Activated CD4-positive, alpha-beta T cell treated with anti-CD3 and anti-CD28 coated beads, Interleukin-2, Interleukin-4, amounts not matched to agents 100 ng/mL and 50 ng/mL, durations not matched to agents 16 hours and 8 hours (primary cell): ENCODE measurements around the gene MICALL1.
A peak's percentile ranks its signal among the peaks of the same experiment; 100 is the strongest.

Source experiments
- DNase-seq: peaks from one replicate; pipeline ENCODE4 v3.0.0-alpha.2; 2020; ENCODE audit warnings: low spot score

Gene MICALL1

GRCh38 chr22:37906364-37907008 is 389 bp downstream of the MICALL1 start:
- DNase-seq = peak; percentile 25

- no peak for DNase-seq
Measured at GRCh38 chr22:37907036-37907954, 1.2 kb downstream of the MICALL1 start.

- DNase-seq = no peak
Measured at GRCh38 chr22:37909766-37910165, 3.7 kb downstream of the MICALL1 start.

GRCh38 chr22:37910890-37911672 is 5.0 kb downstream of the MICALL1 start:
- no peak for DNase-seq

- no peak for DNase-seq
Measured at GRCh38 chr22:37911697-37912096, 5.6 kb downstream of the MICALL1 start.

- no peak for DNase-seq
Measured at GRCh38 chr22:37912171-37912570, 6.1 kb downstream of the MICALL1 start.

- no peak for DNase-seq
Measured at GRCh38 chr22:37913233-37913721, 7.2 kb downstream of the MICALL1 start.

GRCh38 chr22:37916311-37916710 is 10.2 kb downstream of the MICALL1 start:
- no peak for DNase-seq

GRCh38 chr22:37917874-37918548 is 11.9 kb downstream of the MICALL1 start:
- DNase-seq = no peak

- DNase-seq = no peak
Measured at GRCh38 chr22:37918580-37919270, 12.6 kb downstream of the MICALL1 start.

- no peak for DNase-seq
Measured at GRCh38 chr22:37920126-37920525, 14.0 kb downstream of the MICALL1 start.

- no peak for DNase-seq
Measured at GRCh38 chr22:37922191-37922590, 16.1 kb downstream of the MICALL1 start.

GRCh38 chr22:37923927-37924326 is 17.8 kb downstream of the MICALL1 start:
- no peak for DNase-seq

GRCh38 chr22:37924386-37925065 is 18.4 kb downstream of the MICALL1 start:
- DNase-seq = no peak

GRCh38 chr22:37925330-37925729 is 19.2 kb downstream of the MICALL1 start:
- no peak for DNase-seq

GRCh38 chr22:37925767-37926166 is 19.7 kb downstream of the MICALL1 start:
- no peak for DNase-seq

- DNase-seq = no peak
Measured at GRCh38 chr22:37926358-37926757, 20.3 kb downstream of the MICALL1 start.

GRCh38 chr22:37926771-37927636 is 20.9 kb downstream of the MICALL1 start:
- no peak for DNase-seq

- no peak for DNase-seq
Measured at GRCh38 chr22:37927637-37927936, 21.5 kb downstream of the MICALL1 start.

GRCh38 chr22:37929390-37929789 is 23.3 kb downstream of the MICALL1 start:
- no peak for DNase-seq
